Measurements from ENCODE around the gene ZSWIM9.
"Not testable (repeated sequence)": the region's sequence is repeated elsewhere in the genome, so short reads cannot be mapped to it uniquely, and the experiment has no call there.

ZSWIM9 gene

DNA sequence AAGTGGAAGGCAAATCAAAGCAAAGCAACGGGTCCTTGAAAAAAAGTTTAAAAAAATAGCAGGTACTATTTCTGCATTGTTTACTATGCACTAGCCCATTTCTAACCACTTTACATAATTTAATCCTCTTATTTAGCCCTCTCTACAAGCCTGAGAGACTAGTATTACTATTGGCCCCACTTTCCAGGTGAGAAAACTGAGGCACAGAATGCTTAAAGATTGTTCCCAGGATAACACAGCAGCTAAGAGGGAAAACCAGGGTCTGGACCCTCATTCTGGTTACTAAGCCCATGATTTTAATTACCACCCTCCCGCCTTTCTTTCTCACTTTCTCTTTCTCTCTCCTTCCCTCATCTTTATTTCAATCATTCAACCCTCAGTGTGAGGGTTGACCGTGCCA is 5.7 kb downstream of the ZSWIM9 start:
- no peak for DNase-seq

- no peak for DNase-seq
Observed at GRCh38 chr19:48181505-48181904, 11.0 kb downstream of the ZSWIM9 start.

DNA sequence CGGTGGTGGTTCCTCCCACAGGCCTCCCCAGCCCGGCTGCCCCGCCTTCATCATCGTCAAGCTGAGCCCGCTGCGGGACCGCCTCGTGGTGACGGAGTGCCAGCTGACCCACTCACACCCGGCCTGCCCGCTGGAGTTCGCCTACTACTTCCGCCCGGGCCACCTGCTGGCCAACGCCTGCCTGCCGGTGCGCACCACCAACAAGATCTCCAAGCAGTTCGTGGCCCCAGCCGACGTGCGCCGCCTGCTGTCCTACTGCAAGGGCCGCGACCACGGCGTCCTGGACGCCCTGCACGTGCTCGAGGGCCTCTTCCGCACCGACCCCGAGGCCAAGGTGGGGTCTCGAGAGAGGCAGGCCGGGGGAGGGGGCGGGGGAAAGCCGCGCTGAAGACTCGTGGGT is 12.0 kb downstream of the ZSWIM9 start:
- no peak for DNase-seq

- DNase-seq = no peak
Observed at GRCh38 chr19:48183356-48183755, 12.9 kb downstream of the ZSWIM9 start.

DNA sequence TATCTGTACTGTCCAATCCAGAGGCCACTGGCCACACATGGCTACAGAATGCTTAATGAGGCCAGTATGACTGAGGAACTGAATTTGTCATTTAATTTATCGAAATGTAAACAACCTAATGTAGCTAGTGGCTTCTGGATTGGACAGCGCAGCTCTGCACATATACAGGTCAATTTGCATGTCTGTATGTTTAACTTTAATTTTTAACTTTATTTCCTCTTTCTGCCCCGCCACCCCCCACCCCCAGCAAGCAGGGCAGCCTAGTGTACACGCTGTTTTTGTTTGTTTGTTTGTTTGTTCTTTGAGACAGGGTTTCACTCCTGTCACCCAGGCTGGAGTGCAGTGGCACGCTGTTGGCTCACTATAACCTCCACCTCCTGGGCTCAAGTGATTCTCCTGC is 15.5 kb downstream of the ZSWIM9 start:
- DNase-seq = no peak

- DNase-seq = no peak
Observed at GRCh38 chr19:48186541-48186991, 16.1 kb downstream of the ZSWIM9 start.

DNA sequence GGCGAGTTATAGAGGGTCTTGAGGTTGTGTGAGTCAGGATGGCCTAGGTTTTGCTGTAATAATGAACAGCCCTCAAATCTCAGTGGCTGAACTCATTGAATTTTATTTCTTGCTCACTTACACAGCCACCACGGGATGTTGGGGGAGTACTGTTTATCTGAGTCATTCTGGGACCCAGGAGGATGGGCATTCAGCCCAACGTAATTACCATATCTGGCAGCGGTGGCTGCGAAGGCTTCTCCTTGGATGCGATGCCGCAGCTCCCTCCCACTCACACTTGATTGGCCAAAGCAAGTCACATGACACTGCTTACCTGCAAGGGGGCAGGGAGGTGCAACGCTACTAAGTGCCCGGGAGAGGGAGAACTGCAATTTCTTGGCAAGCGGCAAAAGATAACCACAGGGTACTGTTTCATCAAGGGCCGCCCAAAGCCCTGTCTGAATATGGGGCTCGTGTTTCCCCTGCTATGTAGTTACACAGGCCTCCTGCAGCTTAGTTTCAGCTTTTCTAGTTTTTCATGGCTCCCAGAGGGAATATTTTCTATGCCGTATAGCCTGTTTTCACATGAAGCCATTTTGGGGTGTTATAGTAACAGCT is 19.9 kb downstream of the ZSWIM9 start:
- DNase-seq = no peak

DNA sequence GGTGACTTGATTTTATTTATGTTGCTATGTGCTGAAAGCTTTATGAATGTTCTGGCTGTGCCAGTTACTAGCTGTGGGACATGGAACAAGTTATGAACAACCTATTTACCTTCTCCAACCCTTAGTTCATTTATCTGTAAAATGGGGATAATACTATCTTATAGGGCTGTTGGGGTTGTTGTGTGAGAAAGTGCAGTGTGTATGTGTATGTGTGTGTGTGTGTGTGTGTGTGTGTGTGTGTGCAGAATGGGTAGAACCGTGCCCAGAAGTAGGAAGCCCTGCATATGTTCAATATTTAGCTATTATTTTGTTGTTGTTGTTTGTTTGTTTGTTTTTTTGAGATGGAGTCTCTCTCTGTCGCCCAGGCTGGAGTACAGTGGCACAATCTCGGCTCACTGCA is 20.4 kb downstream of the ZSWIM9 start:
- DNase-seq = no peak

- DNase-seq = no peak
Observed at GRCh38 chr19:48192750-48193149, 22.3 kb downstream of the ZSWIM9 start.

- DNase-seq = no peak
Observed at GRCh38 chr19:48194041-48194843, 23.8 kb downstream of the ZSWIM9 start.

DNA sequence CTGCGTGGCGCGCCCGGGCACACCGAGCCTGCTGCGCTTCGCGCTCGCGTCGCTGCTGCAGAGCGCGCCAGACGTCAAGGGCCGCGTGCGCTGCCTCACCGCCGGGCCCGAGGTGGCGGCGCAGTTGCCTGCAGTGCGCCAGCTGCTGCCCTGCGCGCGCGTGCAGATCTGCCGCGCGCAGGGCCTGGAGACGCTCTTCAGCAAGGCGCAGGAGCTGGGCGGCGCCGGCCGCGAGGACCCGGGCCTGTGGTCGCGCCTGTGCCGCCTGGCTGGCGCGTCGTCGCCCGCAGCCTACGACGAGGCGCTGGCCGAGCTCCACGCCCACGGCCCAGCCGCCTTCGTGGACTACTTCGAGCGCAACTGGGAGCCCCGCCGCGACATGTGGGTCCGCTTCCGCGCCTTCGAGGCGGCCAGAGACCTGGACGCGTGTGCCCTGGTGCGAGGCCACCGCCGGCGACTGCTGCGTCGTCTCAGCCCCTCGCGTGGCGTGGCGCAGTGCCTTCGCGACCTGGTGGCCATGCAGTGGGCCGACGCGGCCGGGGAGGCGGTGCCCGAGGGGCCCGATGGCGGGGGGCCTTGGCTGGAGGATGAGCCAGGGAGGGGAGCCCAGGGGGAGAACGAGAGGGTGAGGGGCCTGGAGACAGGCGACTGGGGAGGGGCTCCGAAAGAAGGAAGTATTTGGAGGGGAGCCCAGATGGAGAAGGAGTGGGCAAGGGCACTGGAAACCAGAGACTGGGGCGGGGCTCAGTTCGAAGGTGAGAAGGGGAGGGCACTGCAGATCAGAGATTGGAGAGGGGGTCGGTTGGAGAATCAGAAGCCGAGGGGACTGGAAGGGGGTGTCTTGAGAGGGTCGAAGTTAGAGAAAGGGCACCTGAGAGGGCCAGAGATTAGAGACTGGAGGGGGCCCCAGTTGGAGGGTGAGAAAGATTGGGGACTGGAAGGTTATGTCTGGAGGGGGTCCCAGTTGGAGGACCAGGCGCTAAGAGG is 24.7 kb downstream of the ZSWIM9 start:
- no peak for DNase-seq

DNA sequence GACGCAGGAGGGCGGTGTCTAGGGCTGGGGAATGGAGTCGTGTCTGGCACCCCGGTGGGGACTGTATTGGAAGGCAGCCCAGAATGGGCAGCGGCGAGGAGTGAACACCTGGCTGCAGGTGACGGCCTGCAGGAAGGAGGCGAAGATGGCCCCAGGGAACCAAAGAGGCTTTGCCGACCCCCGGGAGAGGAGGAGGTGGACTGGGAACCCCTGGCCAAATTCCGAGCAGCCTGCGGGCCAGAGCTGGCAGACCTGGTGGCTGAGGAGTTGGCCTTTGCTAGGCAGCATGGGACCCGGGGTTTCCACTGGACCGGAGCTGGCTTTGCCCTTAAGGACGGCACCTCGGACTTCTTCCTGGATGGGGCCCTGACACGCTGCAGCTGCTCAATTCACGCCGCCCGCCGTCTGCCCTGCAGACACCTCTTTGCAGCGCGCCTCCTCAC is 25.9 kb downstream of the ZSWIM9 start:
- no peak for DNase-seq

- no peak for DNase-seq
Observed at GRCh38 chr19:48196933-48197665, 26.6 kb downstream of the ZSWIM9 start.

DNA sequence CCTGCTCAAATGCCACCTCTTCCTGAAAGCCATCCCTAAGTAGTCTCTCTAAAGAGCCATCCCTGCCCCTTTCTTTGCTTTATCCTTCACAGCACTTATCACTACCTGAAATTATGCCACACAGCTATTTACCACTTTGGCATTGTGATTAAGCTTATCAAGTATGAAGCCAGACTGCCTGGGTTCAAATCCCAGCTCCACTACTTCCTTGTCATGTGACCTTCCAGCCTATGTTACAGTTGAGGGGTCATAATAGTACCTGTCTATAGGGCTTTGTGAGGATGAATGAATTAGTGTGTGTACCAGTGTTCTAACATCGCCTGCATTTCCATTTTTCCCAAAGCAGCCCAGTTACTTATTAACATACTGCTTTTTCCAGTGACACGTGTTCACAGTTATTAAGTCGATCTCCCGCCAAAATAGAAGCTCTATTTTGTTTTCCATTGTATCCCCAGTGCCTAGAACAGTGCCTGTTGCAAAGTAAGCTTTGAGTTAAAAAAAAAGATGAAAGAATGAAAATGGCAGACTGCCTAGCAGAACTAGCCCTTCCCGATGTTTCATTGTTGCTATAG is 32.8 kb downstream of the ZSWIM9 start:
- no peak for DNase-seq

DNA sequence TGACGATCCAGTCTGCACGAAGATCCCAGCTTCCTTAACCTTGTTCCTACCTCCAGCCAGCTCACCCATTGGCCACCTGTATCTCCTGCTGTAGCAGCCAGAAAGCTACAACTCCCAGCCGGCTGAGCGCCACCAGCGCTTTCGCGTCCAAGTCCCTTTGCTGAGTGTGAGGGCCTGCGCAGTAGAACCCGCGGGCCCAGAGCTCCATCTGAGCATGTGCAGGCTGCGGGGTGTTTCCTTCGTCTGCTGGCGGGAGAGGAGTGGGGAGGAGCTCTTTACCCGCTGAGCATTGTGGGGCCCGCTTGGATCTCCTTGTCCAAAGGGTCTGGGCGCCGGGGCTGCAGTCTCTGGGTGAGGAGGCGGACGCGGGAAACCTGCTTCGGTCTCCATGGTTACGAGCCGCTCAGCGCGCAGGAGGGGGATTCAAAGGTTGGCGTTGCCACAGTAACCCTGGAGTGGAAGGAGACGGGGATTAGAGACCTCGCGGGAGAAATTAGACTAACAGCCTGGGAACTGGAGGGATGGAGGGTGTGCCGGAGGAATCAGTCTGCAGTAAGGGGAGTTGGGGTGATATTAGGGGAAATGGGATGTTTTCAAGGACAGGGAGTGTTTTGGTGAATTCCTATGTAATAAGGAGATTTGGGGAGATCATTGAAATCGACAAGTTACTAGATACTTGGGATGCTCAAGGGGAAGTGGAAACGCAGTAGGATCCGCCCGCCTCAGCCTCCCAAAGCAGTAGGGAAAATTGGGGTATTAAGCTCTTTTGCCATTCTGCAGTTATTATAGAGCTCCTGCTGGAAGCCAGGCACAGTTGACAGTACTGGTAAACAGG is 33.5 kb downstream of the ZSWIM9 start:
- peak; percentile 98 for DNase-seq

DNA sequence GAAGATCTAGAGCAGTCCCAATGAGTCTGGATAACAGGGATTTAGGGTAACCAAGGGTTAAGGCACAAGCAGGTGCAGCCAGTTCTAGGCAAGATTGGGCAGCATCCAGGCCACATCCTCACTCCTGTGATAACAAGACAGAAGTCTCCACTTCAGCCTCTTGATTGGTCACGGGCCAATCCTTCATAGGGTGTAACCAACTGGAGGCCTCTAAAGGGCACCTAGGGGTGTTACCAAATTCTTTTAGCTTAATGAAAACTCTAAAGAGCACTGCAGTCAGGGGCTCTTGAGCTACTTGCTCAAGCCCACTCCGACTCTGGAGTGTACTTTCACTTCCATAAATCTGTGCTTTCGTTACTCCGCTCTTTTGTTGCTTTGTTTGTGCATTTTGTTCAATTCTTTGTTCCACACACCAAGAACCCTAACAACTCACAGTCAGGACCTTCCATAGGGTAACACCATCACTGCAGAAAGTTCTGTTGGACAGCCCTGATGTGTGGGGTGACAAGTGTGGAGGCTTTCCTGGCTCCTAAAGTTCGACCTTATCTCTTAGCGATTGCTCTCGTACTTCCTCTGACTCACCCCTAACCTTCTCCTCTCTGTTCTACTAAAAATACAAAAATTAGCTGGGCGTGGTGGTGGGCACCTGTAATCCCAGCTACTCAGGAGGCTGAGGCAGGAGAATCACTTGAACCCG is 36.1 kb downstream of the ZSWIM9 start:
- no peak for DNase-seq

DNA sequence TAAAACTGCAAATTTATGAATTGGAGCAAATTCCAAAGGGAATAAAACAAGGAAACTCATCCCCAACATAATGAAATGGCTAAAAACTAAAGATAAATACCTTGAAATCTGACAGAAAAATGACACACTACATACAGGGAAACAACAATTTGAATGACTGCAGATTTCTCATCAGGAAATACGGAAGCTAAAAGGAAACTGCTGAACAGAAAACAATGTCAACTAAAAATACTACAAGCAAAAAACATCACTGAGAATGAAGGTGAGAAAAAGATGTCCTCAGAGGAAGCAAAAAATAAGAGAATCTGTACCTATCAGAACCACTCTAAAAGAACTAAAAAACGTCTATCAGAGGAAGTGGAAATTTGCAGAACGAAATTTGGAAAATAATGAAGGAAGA is 39.5 kb downstream of the ZSWIM9 start:
- no peak for DNase-seq

DNA sequence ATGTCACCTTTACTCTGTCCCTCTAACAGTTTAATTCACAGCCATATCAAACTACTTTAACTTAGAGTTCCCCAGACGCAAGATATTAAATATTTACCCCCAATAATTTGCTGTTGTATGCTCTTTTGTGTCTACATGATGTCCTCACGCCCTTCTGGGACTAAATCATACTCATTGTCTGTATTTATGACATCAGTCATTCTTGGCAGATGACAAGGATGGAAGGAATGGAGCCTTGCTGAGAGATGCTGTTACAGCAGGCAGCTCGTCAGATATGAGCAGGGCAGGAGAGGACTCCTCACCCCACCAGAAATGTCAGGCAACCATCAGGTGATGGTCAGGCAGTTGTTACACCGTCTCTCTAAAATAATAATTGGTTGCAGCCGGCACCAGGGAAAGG is 43.5 kb downstream of the ZSWIM9 start:
- DNase-seq = no peak

DNA sequence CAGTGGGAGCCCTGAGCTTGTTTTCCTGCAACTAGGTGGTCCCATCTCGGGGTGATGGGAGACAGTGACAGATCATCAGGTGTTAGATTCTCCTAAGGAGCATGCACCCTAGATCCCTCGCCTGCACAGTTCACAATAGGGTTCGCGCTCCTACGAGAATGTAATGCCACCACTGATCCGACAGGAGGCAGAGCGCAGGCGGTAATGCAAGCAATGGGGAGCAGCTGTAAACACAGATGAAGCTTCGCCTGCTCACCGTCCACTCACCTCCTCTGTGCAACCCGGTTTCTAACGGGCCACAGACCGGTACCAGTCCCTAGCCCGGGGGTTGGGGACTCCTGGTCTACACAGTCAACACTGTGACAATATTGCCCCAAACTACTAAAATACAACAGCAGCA is 46.5 kb downstream of the ZSWIM9 start:
- no peak for DNase-seq

- DNase-seq = no peak
Observed at GRCh38 chr19:48218997-48219396, 48.5 kb downstream of the ZSWIM9 start.

- DNase-seq = not testable (repeated sequence)
Observed at GRCh38 chr19:48220784-48221183, 50.3 kb downstream of the ZSWIM9 start.
